GM19023 (cell line): Measurements from ENCODE around the gene INSIG1.

Experiments
- ATAC-seq: cut with Tn5 transposase; IDR thresholded peaks from one replicate; pipeline ENCODE4 v1.9.1; 2021; ENCODE audit warnings: mild to moderate bottlenecking, moderate library complexity; ENCODE audit not compliant: unreplicated experiment

Gene INSIG1

GRCh38 chr7:155300641-155301452, 3.2 kb downstream of the INSIG1 start:
- ATAC-seq = no peak

DNA sequence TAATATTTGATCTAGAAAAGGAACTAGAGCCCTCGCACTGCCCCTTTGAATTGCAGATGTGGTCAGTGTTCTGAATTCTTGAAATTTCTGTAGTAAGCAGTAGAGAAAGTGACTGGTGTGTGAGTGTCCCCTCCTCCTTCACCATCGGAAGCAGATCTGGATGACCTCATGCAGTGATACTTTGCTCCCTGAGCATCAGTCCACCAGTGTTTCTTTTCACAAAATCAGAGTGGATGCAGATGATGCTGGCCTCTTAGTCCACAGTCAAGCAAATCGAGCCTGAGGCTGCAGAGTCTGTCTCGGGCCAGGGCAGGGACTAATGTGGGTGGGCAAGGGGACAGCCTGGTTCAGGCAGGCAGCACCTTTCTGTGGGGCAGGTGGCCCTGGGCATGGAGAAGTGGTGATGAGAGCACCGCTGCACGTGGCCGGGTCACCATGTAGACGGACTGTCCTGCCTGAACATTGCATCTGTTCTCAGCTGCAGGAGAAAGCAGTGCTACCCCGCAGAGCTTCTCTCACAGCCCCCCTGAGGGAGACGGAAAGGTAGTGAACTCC, 5.4 kb downstream of the INSIG1 start:
- no peak for ATAC-seq

- no peak for ATAC-seq
Observed at GRCh38 chr7:155303897-155304296, 6.2 kb downstream of the INSIG1 start.

- no peak for ATAC-seq
Observed at GRCh38 chr7:155305231-155305904, 7.7 kb downstream of the INSIG1 start.

- ATAC-seq = no peak
Observed at GRCh38 chr7:155306673-155307470, 9.2 kb downstream of the INSIG1 start.

GRCh38 chr7:155308330-155309020, 10.8 kb downstream of the INSIG1 start:
- no peak for ATAC-seq

GRCh38 chr7:155309021-155309338, 11.3 kb downstream of the INSIG1 start:
- ATAC-seq = no peak

DNA sequence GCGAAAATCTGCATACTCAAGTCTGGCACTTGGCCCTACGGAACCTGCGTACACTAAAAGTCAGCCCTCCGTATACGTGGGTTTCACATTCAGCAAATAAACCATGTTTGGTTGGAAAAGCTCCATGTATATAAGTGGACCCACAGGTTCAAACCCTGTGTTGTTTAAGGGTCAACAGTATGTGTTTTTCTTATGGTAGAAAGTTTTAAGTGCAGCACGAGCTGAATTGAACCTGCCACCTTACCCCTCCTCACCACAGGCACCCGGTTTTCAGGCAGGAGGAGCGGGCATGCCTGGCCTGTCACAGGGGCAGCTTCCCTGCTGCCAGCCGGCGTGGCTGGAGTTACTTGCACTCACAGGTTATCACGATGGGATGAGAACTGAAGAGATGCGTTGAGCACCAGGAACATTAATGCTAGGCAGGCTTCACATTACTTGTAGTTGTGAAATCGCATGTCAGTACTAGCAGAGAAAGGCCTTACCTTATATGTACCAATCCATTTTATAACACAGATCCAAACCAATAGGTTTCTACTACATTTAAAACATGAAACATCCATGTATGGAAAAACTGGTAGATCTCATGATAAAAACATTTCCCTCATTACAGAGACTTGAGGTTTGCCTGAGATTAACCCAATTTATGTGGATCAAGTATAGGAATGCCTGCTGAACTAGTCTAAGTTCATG, 12.9 kb downstream of the INSIG1 start:
- ATAC-seq = no peak

DNA sequence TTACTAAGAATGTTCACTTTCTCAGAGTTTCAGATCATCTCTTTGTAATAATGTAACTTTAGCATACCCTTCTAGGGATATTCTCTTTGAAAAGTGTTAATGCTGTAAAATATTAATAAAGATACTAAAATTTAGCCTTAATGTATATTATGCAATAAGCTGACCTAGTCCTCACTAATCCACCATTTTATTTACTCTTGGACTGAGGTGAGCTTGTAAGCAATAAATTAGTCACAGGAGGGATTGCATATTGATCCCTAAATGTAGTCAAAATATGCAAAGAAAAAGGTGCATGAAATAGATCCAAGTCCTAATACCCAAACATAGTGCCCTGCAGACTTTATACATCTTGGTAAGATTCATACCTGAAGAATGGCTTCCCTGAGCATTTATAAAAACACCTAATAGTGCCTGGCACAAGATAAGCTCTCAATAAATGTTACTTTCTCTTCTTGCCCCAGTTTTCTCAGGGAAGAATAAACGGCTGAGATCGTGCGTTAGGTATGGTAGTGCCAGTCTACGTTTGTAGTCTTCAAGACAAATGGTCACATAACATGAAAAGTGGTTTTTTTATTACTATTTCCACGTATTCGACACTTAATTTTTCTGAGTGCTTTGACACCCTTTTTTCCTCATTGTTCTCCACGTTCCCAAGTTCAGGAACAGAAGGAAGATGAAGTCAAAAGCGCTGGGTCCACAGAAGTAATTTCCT, 14.3 kb downstream of the INSIG1 start:
- ATAC-seq = no peak

- no peak for ATAC-seq
Observed at GRCh38 chr7:155312633-155313032, 15.0 kb downstream of the INSIG1 start.

DNA sequence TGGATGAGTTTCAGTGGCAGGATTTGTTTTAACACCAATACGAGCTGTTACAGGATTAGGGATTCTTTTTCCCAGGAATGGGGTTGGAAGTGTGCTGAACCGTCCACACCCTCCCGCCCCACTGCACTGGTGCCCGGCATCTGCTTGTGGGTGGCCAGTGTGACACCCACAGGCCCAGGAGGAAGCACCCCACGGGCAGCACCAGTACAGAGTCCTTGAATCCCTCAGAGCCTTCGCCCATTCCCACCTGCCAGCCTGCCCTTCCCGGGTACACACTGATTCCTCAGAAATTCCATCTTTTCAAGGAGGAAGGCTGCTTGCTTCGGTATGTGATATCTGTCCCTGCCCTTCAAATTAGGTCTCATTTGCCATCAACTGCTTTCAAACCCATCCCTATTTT, 15.4 kb downstream of the INSIG1 start:
- ATAC-seq = no peak

DNA sequence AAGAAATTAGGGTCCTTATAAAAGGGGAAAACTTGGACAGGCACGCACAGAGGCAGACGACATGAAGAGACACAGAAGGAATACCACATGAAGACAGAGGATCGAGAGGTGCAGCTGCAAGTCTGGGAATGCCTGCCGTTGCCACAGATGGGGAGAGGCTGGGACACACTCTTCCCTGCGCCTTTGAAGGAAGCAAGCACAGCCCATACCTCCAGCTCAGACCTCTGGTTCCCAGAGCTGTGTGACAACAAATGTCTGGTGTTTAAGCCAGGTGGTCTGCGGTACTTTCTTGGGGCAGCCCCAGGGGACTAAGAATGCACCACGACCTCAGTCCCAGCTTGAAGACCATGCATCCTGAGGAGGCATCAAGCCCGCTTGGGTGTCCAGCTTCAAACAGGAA, 18.3 kb downstream of the INSIG1 start:
- no peak for ATAC-seq

GRCh38 chr7:155316427-155317113, 18.9 kb downstream of the INSIG1 start:
- no peak for ATAC-seq

DNA sequence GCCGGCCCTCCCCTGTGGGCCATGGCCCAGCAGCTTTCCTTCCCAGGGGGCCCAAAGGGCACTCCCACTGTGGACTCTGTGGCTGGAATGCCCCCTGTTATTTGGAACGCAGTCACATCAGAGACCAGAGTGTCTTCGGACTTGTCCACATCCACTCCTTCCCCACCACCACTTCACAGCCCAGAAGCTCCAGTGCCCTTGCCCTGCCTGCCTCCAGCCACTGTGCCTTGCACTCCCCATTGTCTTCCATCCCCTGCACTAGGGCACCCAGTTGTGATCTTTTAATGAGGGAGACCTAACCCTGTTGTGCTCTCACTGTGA, 19.4 kb downstream of the INSIG1 start:
- no peak for ATAC-seq

DNA sequence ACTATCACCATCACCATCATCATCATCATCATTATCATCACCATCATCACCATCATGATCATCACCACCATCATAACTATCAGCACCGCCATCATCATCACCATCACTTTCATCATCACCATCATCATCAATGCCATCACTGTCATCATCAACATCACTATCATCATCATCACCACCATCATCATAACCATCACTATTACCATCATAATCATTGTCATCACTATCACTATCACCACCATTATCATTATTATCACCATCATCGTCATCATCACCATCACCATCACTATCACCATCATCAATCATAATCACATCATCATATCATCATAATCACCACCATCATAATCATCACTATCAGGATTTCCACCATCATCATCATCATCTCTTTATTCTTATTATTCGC, 20.6 kb downstream of the INSIG1 start:
- ATAC-seq = no peak

- no peak for ATAC-seq
Observed at GRCh38 chr7:155322530-155322929, 24.9 kb downstream of the INSIG1 start.

- ATAC-seq = no peak
Observed at GRCh38 chr7:155323001-155323638, 25.4 kb downstream of the INSIG1 start.

DNA sequence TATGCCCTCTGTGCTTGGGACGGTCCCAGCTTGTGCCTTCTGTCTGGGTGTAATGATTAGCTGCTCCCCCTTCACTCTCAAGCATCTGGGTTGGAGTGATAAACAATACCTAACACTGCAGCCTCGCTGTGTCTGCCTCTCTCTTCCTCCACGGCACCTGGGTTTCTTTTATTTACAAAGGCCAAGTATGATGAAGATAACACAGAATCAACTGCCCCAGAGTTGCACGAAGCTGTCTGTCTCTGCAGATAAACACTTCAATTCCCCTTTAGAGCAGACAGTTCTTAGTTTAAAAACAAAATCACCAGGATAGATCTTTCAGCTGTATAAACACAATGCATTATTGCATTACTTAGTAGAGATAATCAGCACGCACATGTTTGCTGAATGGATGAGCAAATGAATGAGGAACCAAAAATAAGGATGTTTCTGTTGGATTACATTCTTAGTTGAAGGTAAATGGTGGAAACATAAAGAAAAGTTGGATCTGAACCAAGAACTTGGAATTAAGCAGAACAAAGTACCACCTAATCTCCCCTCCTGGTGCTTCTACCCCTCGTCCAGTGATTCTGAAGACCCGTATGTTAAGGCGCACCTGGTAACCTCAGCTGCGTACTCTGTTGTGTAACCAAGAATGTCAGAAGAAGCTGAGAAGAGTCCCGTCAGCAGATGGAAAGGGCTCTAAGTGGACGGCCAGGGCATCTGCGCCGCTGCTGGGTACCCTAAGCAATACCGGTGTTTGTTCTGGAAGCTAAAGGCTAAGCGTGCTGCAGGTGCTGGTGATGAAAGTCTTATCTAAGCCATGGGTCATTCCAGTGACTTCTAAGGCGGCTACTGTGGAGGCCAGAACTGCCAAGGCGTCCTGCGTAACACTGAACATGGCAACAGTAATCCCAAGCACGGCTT, 26.6 kb downstream of the INSIG1 start:
- ATAC-seq = no peak
